SU-DHL-6 (cell line): ENCODE results near the gene ZC2HC1B.

Experiments used
- H2AFZ ChIP-seq: fragments of 200-600 bp; sonication (generic); 2 replicates; pipeline ENCODE4 v1.6.1; 2014; ENCODE audit warnings: low read depth, mild to moderate bottlenecking, moderate library complexity, mixed read lengths, antibody characterized with exemption, low read length; ENCODE audit not compliant: severe bottlenecking
- H3F3A ChIP-seq: fragments of 200-600 bp; shearing (Covaris generic); 2 replicates; pipeline ENCODE4 v1.6.0; 2016; ENCODE audit warnings: antibody characterized with exemption, mild to moderate bottlenecking; ENCODE audit not compliant: insufficient read depth
- H3K27ac ChIP-seq: fragments of 200-600 bp; sonication (generic); 2 replicates; pipeline ENCODE4 v1.5.1; 2016; ENCODE audit warnings: low read depth, mild to moderate bottlenecking, low read length, moderate library complexity, mixed read lengths
- H3K27me3 ChIP-seq: fragments of 200-600 bp; sonication (generic), shearing (Covaris generic); 2 replicates; pipeline ENCODE4 v1.6.0; 2014; ENCODE audit warnings: mild to moderate bottlenecking, low read length
- H3K36me3 ChIP-seq: fragments of 200-600 bp; sonication (generic); 2 replicates; pipeline ENCODE4 v1.6.1; 2014; ENCODE audit warnings: mild to moderate bottlenecking, low read length, mixed read lengths
- H3K4me2 ChIP-seq: fragments of 300-600, 200-600 bp; shearing (Covaris generic), sonication (generic); 2 replicates; pipeline ENCODE4 v1.6.0; 2014; ENCODE audit warnings: low read length, low read depth, mild to moderate bottlenecking; ENCODE audit not compliant: poor library complexity, severe bottlenecking
- H3K4me3 ChIP-seq: fragments of 200-600 bp; sonication (generic); 2 replicates; pipeline ENCODE4 v1.5.1; 2014; ENCODE audit warnings: antibody characterized with exemption, low read length, mild to moderate bottlenecking, mixed read lengths; ENCODE audit not compliant: insufficient read depth, poor library complexity, severe bottlenecking
- H3K79me2 ChIP-seq: fragments of 200-600 bp; sonication (generic); 2 replicates; pipeline ENCODE4 v1.6.1; 2014; ENCODE audit warnings: mild to moderate bottlenecking, low read length, moderate library complexity; ENCODE audit not compliant: insufficient read depth
- H3K9ac ChIP-seq: fragments of 200-600 bp; sonication (generic); 2 replicates; pipeline ENCODE4 v1.7.0; 2014; ENCODE audit warnings: mild to moderate bottlenecking, low read length
- H3K9me2 ChIP-seq: fragments of 200-600 bp; sonication (generic); replicated peaks from 2 replicates; pipeline ENCODE4 v1.6.1; 2014; ENCODE audit warnings: low read length; ENCODE audit not compliant: insufficient read depth
- H3K9me3 ChIP-seq: fragments of 200-600 bp; sonication (generic); 2 replicates; pipeline ENCODE4 v1.6.1; 2014; ENCODE audit warnings: low read length, mixed read lengths; ENCODE audit not compliant: insufficient read depth
- H4K20me1 ChIP-seq: fragments of 200-600 bp; sonication (generic); 2 replicates; pipeline ENCODE4 v1.6.1; 2014; ENCODE audit warnings: low read depth, mild to moderate bottlenecking, antibody characterized with exemption, low read length, moderate library complexity, mixed read lengths
- EZH2phosphoT487 ChIP-seq: fragments of 200-600 bp; sonication (generic), shearing (Covaris generic); conservative IDR thresholded peaks from 2 replicates; pipeline ENCODE4 v1.6.1; 2018; ENCODE audit warnings: mild to moderate bottlenecking, antibody characterized with exemption, low read length, moderate library complexity, mixed read lengths
- TF ChIP-seq, protein P1 (sequence below): fragments of 200-600 bp; sonication (generic); IDR thresholded peaks from one replicate; pipeline ENCODE4 v1.5.1; 2017; ENCODE audit warnings: antibody characterized with exemption, mild to moderate bottlenecking, low read length, moderate library complexity; ENCODE audit not compliant: insufficient read depth, poor library complexity, severe bottlenecking

ZC2HC1B gene

DNA sequence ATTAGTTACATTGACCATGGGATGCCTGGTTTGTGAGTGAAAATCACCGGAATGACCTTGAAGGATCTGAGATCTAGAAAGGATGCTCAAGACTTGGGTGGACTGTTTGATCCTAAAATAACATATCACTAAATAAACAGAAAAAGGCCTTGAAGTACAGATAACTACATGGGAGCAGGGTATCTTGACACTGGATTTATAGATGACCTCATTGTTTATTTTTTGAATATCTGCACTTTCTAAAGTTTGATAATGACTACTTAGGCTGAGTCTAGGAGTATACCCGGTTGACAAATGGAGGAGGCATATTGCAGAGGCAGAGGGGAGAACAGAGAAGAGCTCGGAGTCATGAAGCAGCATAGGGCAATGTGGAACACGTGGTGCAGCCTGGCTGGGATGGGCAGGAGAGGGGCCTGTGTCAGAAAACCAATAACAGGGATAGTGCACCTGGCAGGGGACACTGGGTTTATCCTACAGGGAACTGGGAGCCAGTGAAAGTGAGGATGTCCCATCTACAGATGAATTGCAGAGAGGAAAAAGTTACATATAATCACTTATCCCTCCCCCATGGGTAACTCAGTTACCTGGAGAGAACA is 93.5 kb downstream of the ZC2HC1B start:
- TF ChIP-seq EZH2phosphoT487, result no peak
- TF ChIP-seq, protein P1, sequence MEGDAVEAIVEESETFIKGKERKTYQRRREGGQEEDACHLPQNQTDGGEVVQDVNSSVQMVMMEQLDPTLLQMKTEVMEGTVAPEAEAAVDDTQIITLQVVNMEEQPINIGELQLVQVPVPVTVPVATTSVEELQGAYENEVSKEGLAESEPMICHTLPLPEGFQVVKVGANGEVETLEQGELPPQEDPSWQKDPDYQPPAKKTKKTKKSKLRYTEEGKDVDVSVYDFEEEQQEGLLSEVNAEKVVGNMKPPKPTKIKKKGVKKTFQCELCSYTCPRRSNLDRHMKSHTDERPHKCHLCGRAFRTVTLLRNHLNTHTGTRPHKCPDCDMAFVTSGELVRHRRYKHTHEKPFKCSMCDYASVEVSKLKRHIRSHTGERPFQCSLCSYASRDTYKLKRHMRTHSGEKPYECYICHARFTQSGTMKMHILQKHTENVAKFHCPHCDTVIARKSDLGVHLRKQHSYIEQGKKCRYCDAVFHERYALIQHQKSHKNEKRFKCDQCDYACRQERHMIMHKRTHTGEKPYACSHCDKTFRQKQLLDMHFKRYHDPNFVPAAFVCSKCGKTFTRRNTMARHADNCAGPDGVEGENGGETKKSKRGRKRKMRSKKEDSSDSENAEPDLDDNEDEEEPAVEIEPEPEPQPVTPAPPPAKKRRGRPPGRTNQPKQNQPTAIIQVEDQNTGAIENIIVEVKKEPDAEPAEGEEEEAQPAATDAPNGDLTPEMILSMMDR, result no peak
- H3K27me3 ChIP-seq, result no peaks in the 10 kb centered on the region

GRCh38 chr6:143958839-143959399 is 94.6 kb downstream of the ZC2HC1B start:
- H3K27ac ChIP-seq, result no peak overlapping the region
- no peaks in the 10 kb centered on the region for H4K20me1 ChIP-seq
- TF ChIP-seq, protein P1, result no peak
- TF ChIP-seq EZH2phosphoT487, result no peak
- no peak overlapping the region for H3K4me3 ChIP-seq
- no peaks in the 10 kb centered on the region for H3K79me2 ChIP-seq
- no peaks in the 10 kb centered on the region for H3K9me2 ChIP-seq
- H3K36me3 ChIP-seq, result no peaks in the 10 kb centered on the region
- H3K27me3 ChIP-seq, result no peaks in the 10 kb centered on the region
- no peaks in the 10 kb centered on the region for H3K9me3 ChIP-seq
- H3K9ac ChIP-seq, result no peak overlapping the region
- H2AFZ ChIP-seq, result no peak overlapping the region
- H3K4me2 ChIP-seq, result no peak overlapping the region
- H3F3A ChIP-seq, result no peaks in the 10 kb centered on the region

More for the DNA sequence above, 93.5 kb downstream of the ZC2HC1B start:
- Histone ChIP-seq H3K4me3 (no peak overlapping the region), H2AFZ (no peak overlapping the region), H3F3A (no peaks in the 10 kb centered on the region), H3K9ac (no peak overlapping the region), H3K79me2 (no peaks in the 10 kb centered on the region), H3K4me2 (no peak overlapping the region), H3K9me3 (no peaks in the 10 kb centered on the region), H3K36me3 (no peaks in the 10 kb centered on the region), H3K9me2 (no peaks in the 10 kb centered on the region), H3K27ac (no peak overlapping the region), H4K20me1 (no peaks in the 10 kb centered on the region)

GRCh38 chr6:143959927-143960326 is 95.7 kb downstream of the ZC2HC1B start:
- Histone ChIP-seq H3K36me3 (no peaks in the 10 kb centered on the region), H3K9me3 (no peaks in the 10 kb centered on the region), H3K27ac (no peak overlapping the region), H3K79me2 (no peaks in the 10 kb centered on the region), H3K9ac (no peak overlapping the region), H3K27me3 (no peaks in the 10 kb centered on the region), H4K20me1 (no peaks in the 10 kb centered on the region), H3K4me2 (no peak overlapping the region), H3K9me2 (no peaks in the 10 kb centered on the region), H3K4me3 (no peak overlapping the region), H3F3A (no peaks in the 10 kb centered on the region), H2AFZ (no peak overlapping the region)
- TF ChIP-seq, protein P1, result no peak
- TF ChIP-seq EZH2phosphoT487, result no peak
